Measurements from ENCODE around the gene DAPK2. TPM values are rescaled to one million over a fixed set of nuclear protein-coding genes. Genes with fewer than 3 reads are reported as not detected.

Gene DAPK2
- total and polyA plus RNA-seq, 2 of the 13 experiments (the other 11 are each of a cell fraction or from before 2014, with no cell fraction given): 0.33 to 0.63 TPM

GRCh38 chr15:64070965-64071851 is 24.9 kb upstream of the DAPK2 start (continued):
- TF ChIP-seq ZNF280D (CRISPR knock-in tag; IDR thresholded peaks at IDR 0.05): no peak
- no peak for TF ChIP-seq GABPB1 (CRISPR knock-in tag; IDR thresholded peaks at IDR 0.05)
- TF ChIP-seq, protein P1, sequence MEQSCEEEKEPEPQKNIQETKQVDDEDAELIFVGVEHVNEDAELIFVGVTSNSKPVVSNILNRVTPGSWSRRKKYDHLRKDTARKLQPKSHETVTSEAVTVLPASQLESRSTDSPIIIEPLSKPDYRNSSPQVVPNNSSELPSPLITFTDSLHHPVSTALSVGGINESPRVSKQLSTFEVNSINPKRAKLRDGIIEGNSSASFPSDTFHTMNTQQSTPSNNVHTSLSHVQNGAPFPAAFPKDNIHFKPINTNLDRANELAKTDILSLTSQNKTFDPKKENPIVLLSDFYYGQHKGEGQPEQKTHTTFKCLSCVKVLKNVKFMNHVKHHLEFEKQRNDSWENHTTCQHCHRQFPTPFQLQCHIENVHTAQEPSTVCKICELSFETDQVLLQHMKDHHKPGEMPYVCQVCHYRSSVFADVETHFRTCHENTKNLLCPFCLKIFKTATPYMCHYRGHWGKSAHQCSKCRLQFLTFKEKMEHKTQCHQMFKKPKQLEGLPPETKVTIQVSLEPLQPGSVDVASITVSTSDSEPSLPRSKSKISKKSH (CRISPR knock-in tag; IDR thresholded peaks at IDR 0.05; ENCODE audit: borderline replicate concordance): no peak
- TF ChIP-seq, protein P2, sequence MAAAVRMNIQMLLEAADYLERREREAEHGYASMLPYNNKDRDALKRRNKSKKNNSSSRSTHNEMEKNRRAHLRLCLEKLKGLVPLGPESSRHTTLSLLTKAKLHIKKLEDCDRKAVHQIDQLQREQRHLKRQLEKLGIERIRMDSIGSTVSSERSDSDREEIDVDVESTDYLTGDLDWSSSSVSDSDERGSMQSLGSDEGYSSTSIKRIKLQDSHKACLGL (CRISPR knock-in tag; IDR thresholded peaks at IDR 0.05): no peak
- TF ChIP-seq SIX4 (CRISPR knock-in tag; IDR thresholded peaks at IDR 0.05): no peak
- no peak for TF ChIP-seq PHF21A (CRISPR knock-in tag; IDR thresholded peaks at IDR 0.05)
- TF ChIP-seq ZNF746 (CRISPR knock-in tag; IDR thresholded peaks at IDR 0.05): no peak
- TF ChIP-seq ZNF225 (CRISPR knock-in tag; IDR thresholded peaks at IDR 0.05): no peak
- no peak for TF ChIP-seq CCDC6 (CRISPR knock-in tag; IDR thresholded peaks at IDR 0.05)
- TF ChIP-seq MYC (CRISPR knock-in tag; IDR thresholded peaks at IDR 0.05; ENCODE audit: borderline replicate concordance): no peak
- TF ChIP-seq, protein P3, sequence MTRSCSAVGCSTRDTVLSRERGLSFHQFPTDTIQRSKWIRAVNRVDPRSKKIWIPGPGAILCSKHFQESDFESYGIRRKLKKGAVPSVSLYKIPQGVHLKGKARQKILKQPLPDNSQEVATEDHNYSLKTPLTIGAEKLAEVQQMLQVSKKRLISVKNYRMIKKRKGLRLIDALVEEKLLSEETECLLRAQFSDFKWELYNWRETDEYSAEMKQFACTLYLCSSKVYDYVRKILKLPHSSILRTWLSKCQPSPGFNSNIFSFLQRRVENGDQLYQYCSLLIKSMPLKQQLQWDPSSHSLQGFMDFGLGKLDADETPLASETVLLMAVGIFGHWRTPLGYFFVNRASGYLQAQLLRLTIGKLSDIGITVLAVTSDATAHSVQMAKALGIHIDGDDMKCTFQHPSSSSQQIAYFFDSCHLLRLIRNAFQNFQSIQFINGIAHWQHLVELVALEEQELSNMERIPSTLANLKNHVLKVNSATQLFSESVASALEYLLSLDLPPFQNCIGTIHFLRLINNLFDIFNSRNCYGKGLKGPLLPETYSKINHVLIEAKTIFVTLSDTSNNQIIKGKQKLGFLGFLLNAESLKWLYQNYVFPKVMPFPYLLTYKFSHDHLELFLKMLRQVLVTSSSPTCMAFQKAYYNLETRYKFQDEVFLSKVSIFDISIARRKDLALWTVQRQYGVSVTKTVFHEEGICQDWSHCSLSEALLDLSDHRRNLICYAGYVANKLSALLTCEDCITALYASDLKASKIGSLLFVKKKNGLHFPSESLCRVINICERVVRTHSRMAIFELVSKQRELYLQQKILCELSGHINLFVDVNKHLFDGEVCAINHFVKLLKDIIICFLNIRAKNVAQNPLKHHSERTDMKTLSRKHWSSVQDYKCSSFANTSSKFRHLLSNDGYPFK (CRISPR knock-in tag; IDR thresholded peaks at IDR 0.05; ENCODE audit: borderline replicate concordance): no peak
- no peak for TF ChIP-seq NFKBIZ (CRISPR knock-in tag; IDR thresholded peaks at IDR 0.05)
- TF ChIP-seq CC2D1A (CRISPR knock-in tag; IDR thresholded peaks at IDR 0.05): no peak
- no peak for TF ChIP-seq CHD4 (IDR thresholded peaks at IDR 0.05; ENCODE audit: borderline replicate concordance, low read length)
- TF ChIP-seq, protein P4, sequence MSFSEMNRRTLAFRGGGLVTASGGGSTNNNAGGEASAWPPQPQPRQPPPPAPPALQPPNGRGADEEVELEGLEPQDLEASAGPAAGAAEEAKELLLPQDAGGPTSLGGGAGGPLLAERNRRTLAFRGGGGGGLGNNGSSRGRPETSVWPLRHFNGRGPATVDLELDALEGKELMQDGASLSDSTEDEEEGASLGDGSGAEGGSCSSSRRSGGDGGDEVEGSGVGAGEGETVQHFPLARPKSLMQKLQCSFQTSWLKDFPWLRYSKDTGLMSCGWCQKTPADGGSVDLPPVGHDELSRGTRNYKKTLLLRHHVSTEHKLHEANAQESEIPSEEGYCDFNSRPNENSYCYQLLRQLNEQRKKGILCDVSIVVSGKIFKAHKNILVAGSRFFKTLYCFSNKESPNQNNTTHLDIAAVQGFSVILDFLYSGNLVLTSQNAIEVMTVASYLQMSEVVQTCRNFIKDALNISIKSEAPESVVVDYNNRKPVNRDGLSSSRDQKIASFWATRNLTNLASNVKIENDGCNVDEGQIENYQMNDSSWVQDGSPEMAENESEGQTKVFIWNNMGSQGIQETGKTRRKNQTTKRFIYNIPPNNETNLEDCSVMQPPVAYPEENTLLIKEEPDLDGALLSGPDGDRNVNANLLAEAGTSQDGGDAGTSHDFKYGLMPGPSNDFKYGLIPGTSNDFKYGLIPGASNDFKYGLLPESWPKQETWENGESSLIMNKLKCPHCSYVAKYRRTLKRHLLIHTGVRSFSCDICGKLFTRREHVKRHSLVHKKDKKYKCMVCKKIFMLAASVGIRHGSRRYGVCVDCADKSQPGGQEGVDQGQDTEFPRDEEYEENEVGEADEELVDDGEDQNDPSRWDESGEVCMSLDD (CRISPR knock-in tag; IDR thresholded peaks at IDR 0.05; ENCODE audit: borderline replicate concordance): no peak
- no peak for TF ChIP-seq ZNF567 (CRISPR knock-in tag; IDR thresholded peaks at IDR 0.05; ENCODE audit: borderline replicate concordance)
- no peak for TF ChIP-seq HNRNPLL (IDR thresholded peaks at IDR 0.05; ENCODE audit: low read depth, low read length, poor library complexity, severe bottlenecking)

Measured in HepG2 (cell line).